ENCODE results near the gene NYAP2. TPM values are rescaled to one million over a fixed set of nuclear protein-coding genes. Genes with fewer than 3 reads are reported as not detected.

The NYAP2 gene
- total RNA-seq, 1 donor from 2014 or later, result 0.14 TPM

GRCh38 chr2:225694664-225695063 lies 295.2 kb downstream of the NYAP2 start:
- Histone ChIP-seq H3K9ac (ENCODE audit: low read length) (no peak overlapping the region), H3K79me2 (ENCODE audit: insufficient read depth, low read length) (no peaks in the 10 kb centered on the region), H3K27ac (ENCODE audit: low read depth, low read length) (no peak overlapping the region), H3K4me3 (ENCODE audit: insufficient read depth, low read depth, low read length) (no peak overlapping the region), H3K4me1 (ENCODE audit: insufficient read depth, low read length) (no peaks in the 10 kb centered on the region), H4K20me1 (ENCODE audit: insufficient read depth, low read length) (no peaks in the 10 kb centered on the region), H3K36me3 (ENCODE audit: insufficient read depth, low read length) (no peaks in the 10 kb centered on the region), H2AFZ (ENCODE audit: low read depth, low read length) (no peak overlapping the region), H3K27me3 (ENCODE audit: insufficient read depth, low read length) (no peaks in the 10 kb centered on the region), H3K9me3 (ENCODE audit: insufficient read depth, low read depth, low read length) (no peaks in the 10 kb centered on the region), H3K4me2 (ENCODE audit: low read length) (no peak overlapping the region)
- Mint-ChIP-seq H3K36me3 (ENCODE audit: low read depth, unreplicated experiment) (no peaks in the 10 kb centered on the region), H3K4me3 (ENCODE audit: unreplicated experiment) (no peak overlapping the region), H3K4me1 (ENCODE audit: low read depth, unreplicated experiment) (no peaks in the 10 kb centered on the region), H3K9me3 (ENCODE audit: unreplicated experiment) (no peaks in the 10 kb centered on the region), H3K27ac (ENCODE audit: unreplicated experiment) (no peak overlapping the region), H3K27me3 (ENCODE audit: low read depth, unreplicated experiment) (no peaks in the 10 kb centered on the region)
- FAIRE-seq, result no peak
- TF ChIP-seq, protein P1, sequence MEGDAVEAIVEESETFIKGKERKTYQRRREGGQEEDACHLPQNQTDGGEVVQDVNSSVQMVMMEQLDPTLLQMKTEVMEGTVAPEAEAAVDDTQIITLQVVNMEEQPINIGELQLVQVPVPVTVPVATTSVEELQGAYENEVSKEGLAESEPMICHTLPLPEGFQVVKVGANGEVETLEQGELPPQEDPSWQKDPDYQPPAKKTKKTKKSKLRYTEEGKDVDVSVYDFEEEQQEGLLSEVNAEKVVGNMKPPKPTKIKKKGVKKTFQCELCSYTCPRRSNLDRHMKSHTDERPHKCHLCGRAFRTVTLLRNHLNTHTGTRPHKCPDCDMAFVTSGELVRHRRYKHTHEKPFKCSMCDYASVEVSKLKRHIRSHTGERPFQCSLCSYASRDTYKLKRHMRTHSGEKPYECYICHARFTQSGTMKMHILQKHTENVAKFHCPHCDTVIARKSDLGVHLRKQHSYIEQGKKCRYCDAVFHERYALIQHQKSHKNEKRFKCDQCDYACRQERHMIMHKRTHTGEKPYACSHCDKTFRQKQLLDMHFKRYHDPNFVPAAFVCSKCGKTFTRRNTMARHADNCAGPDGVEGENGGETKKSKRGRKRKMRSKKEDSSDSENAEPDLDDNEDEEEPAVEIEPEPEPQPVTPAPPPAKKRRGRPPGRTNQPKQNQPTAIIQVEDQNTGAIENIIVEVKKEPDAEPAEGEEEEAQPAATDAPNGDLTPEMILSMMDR (IDR thresholded peaks at IDR 0.05; ENCODE audit: insufficient read depth, low read depth, low read length), result no peak
- no peak for TF ChIP-seq EZH2 (IDR thresholded peaks at IDR 0.05; ENCODE audit: insufficient read depth, low read length)
- DNase-seq (ENCODE audit: low read depth), result no peak

DNA sequence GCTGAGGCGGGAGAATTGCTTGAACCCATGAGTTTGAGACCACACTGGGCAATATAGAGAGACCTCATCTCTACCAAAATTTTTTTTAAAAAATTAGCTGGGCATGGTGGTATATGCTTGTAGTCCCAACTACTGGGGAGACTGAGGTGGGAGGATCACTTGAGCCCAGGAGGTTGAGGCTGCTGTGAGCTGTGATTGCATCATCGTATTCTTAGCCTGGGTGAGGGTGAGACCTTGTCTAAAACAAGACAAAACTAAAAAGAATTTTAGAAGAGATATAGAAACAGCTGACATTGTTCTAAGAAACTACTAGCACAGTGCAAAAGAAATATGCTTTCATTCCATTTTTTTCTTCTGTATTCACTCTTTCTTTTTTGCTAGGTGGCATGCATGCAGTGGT lies 298.4 kb downstream of the NYAP2 start:
- Mint-ChIP-seq H3K4me1 (ENCODE audit: low read depth, unreplicated experiment) (no peaks in the 10 kb centered on the region), H3K9me3 (ENCODE audit: unreplicated experiment) (no peaks in the 10 kb centered on the region), H3K36me3 (ENCODE audit: low read depth, unreplicated experiment) (no peaks in the 10 kb centered on the region), H3K27me3 (ENCODE audit: low read depth, unreplicated experiment) (no peaks in the 10 kb centered on the region), H3K4me3 (ENCODE audit: unreplicated experiment) (no peak overlapping the region), H3K27ac (ENCODE audit: unreplicated experiment) (no peak overlapping the region)
- Histone ChIP-seq H3K36me3 (ENCODE audit: insufficient read depth, low read length) (no peaks in the 10 kb centered on the region), H3K4me1 (ENCODE audit: insufficient read depth, low read length) (no peaks in the 10 kb centered on the region), H3K4me3 (ENCODE audit: insufficient read depth, low read depth, low read length) (no peak overlapping the region), H3K79me2 (ENCODE audit: insufficient read depth, low read length) (no peaks in the 10 kb centered on the region), H3K4me2 (ENCODE audit: low read length) (no peak overlapping the region), H3K27ac (ENCODE audit: low read depth, low read length) (no peak overlapping the region), H4K20me1 (ENCODE audit: insufficient read depth, low read length) (no peaks in the 10 kb centered on the region), H3K9me3 (ENCODE audit: insufficient read depth, low read depth, low read length) (no peaks in the 10 kb centered on the region), H2AFZ (ENCODE audit: low read depth, low read length) (no peak overlapping the region), H3K9ac (ENCODE audit: low read length) (no peak overlapping the region), H3K27me3 (ENCODE audit: insufficient read depth, low read length) (no peaks in the 10 kb centered on the region)
- no peak for TF ChIP-seq EZH2 (IDR thresholded peaks at IDR 0.05; ENCODE audit: insufficient read depth, low read length)
- TF ChIP-seq, protein P1 (IDR thresholded peaks at IDR 0.05; ENCODE audit: insufficient read depth, low read depth, low read length), result no peak
- DNase-seq (ENCODE audit: low read depth) (no peak), FAIRE-seq (no peak)
